H9 (cell line): Measurements from ENCODE around the gene MED13L. TPM values are rescaled to one million over a fixed set of nuclear protein-coding genes. Genes with fewer than 3 reads are reported as not detected.

Experiments used
- DNase-seq: peaks from one replicate; pipeline ENCODE4 v3.0.0-alpha.2; 2017
- H2AFZ ChIP-seq: one replicate; pipeline ENCODE4 v1.6.1; 2013; ENCODE audit warnings: mild to moderate bottlenecking, low read length, control low read depth, moderate library complexity
- H2AK5ac ChIP-seq: 2 replicates; pipeline ENCODE4 v1.6.1; 2013; ENCODE audit warnings: low read length, control low read depth, mixed read lengths; ENCODE audit not compliant: insufficient read length
- H2BK120ac ChIP-seq: one replicate; pipeline ENCODE4 v1.6.1; 2013; ENCODE audit warnings: low read depth, mild to moderate bottlenecking, low read length, control low read depth, inconsistent platforms; ENCODE audit not compliant: poor library complexity, severe bottlenecking
- H2BK12ac ChIP-seq: 2 replicates; pipeline ENCODE4 v1.6.1; 2013; ENCODE audit warnings: low read length, control low read depth, mixed read lengths, low read depth; ENCODE audit not compliant: insufficient read length
- H2BK15ac ChIP-seq: 2 replicates; pipeline ENCODE4 v1.6.1; 2013; ENCODE audit warnings: low read depth, low read length, control low read depth
- H2BK20ac ChIP-seq: one replicate; pipeline ENCODE4 v1.6.1; 2013; ENCODE audit warnings: low read depth, mild to moderate bottlenecking, low read length, control low read depth, inconsistent platforms; ENCODE audit not compliant: poor library complexity, severe bottlenecking
- H2BK5ac ChIP-seq: 2 replicates; pipeline ENCODE4 v1.6.1; 2013; ENCODE audit warnings: low read length, control low read depth, mixed read lengths; ENCODE audit not compliant: insufficient read length
- H3K14ac ChIP-seq: 2 replicates; pipeline ENCODE4 v1.6.1; 2013; ENCODE audit warnings: low read length, control low read depth; ENCODE audit not compliant: insufficient read depth
- H3K18ac ChIP-seq: 2 replicates; pipeline ENCODE4 v1.6.1; 2013; ENCODE audit warnings: low read depth, mild to moderate bottlenecking, mixed read lengths, low read length, control low read depth; ENCODE audit not compliant: insufficient read length
- H3K23ac ChIP-seq: 2 replicates; pipeline ENCODE4 v1.6.1; 2013; ENCODE audit warnings: low read length, control low read depth, mixed read lengths, low read depth; ENCODE audit not compliant: insufficient read length
- H3K23me2 ChIP-seq: 2 replicates; pipeline ENCODE4 v1.6.1; 2013; ENCODE audit warnings: low read depth, mild to moderate bottlenecking, mixed read lengths, low read length, control low read depth; ENCODE audit not compliant: insufficient read length, poor library complexity, severe bottlenecking
- H3K27ac ChIP-seq: 2 replicates; pipeline ENCODE4 v1.5.1; 2013; ENCODE audit warnings: low read length, control low read depth, mixed read lengths, low read depth; ENCODE audit not compliant: insufficient read length
- H3K27me3 ChIP-seq: 2 replicates; pipeline ENCODE4 v1.6.1; 2013; ENCODE audit warnings: low read length, control low read depth, inconsistent platforms; ENCODE audit not compliant: insufficient read depth
- H3K4ac ChIP-seq: 2 replicates; pipeline ENCODE4 v1.6.1; 2013; ENCODE audit warnings: low read depth, mild to moderate bottlenecking, control low read depth, inconsistent platforms, low read length, moderate library complexity
- H3K4me1 ChIP-seq: 2 replicates; pipeline ENCODE4 v1.6.1; 2013; ENCODE audit warnings: low read length, control low read depth, inconsistent platforms; ENCODE audit not compliant: insufficient read depth
- H3K4me2 ChIP-seq: 2 replicates; pipeline ENCODE4 v1.6.1; 2013; ENCODE audit warnings: low read length, control low read depth, mixed read lengths; ENCODE audit not compliant: insufficient read length, insufficient read depth
- H3K56ac ChIP-seq: 2 replicates; pipeline ENCODE4 v1.6.1; 2013; ENCODE audit warnings: low read depth, mild to moderate bottlenecking, mixed read lengths, low read length, control low read depth; ENCODE audit not compliant: insufficient read length
- H3K79me1 ChIP-seq: 2 replicates; pipeline ENCODE4 v1.6.1; 2013; ENCODE audit warnings: low read depth, mild to moderate bottlenecking, moderate library complexity, low read length, control low read depth, inconsistent platforms; ENCODE audit not compliant: insufficient read depth, poor library complexity, severe bottlenecking
- H3K79me2 ChIP-seq: 2 replicates; pipeline ENCODE4 v1.6.1; 2013; ENCODE audit warnings: low read length, control low read depth, inconsistent platforms; ENCODE audit not compliant: insufficient read depth
- H3K9ac ChIP-seq: 2 replicates; pipeline ENCODE4 v1.6.1; 2013; ENCODE audit warnings: low read length, control low read depth, mixed read lengths; ENCODE audit not compliant: insufficient read length; ENCODE audit errors: extremely low read depth
- H3K9me3 ChIP-seq: one replicate; pipeline ENCODE4 v1.6.1; 2013; ENCODE audit warnings: low read depth, low read length, inconsistent platforms; ENCODE audit not compliant: control insufficient read depth
- H3T11ph ChIP-seq: one replicate; pipeline ENCODE4 v1.6.1; 2013; ENCODE audit warnings: mild to moderate bottlenecking, low read length, control low read depth, inconsistent platforms
- H4K20me1 ChIP-seq: one replicate; pipeline ENCODE4 v1.6.1; 2013; ENCODE audit not compliant: control insufficient read depth, insufficient read length, insufficient read depth
- H4K5ac ChIP-seq: 2 replicates; pipeline ENCODE4 v1.6.1; 2013; ENCODE audit warnings: low read depth, mild to moderate bottlenecking, mixed read lengths, low read length, control low read depth; ENCODE audit not compliant: insufficient read length
- H4K8ac ChIP-seq: replicated peaks from 2 replicates; pipeline ENCODE4 v1.6.1; 2013; ENCODE audit warnings: low read length, control low read depth, mixed read lengths, low read depth; ENCODE audit not compliant: insufficient read length
- H4K91ac ChIP-seq: 2 replicates; pipeline ENCODE4 v1.6.1; 2013; ENCODE audit warnings: low read depth, mild to moderate bottlenecking, moderate library complexity, mixed read lengths, low read length, control low read depth; ENCODE audit not compliant: insufficient read length
- H3K27ac Mint-ChIP-seq, 3 experiments: 2 replicates in 2 of 3; 3 replicates in 1 of 3; pipeline ENCODE4 v1.8.0; 2020 to 2021; ENCODE audit warnings: mixed read lengths in 3 of 3, mild to moderate bottlenecking in 1 of 3, moderate library complexity in 1 of 3
- H3K27me3 Mint-ChIP-seq: 2 replicates; pipeline ENCODE4 v1.8.0; 2021; ENCODE audit warnings: low read depth, mild to moderate bottlenecking, moderate library complexity, mixed read lengths
- H3K36me3 Mint-ChIP-seq, 3 experiments: 2 replicates in 2 of 3; 3 replicates in 1 of 3; pipeline ENCODE4 v1.8.0; 2020 to 2021; ENCODE audit warnings: low read depth in 3 of 3, mixed read lengths in 3 of 3; ENCODE audit not compliant: insufficient read depth in 1 of 3
- H3K4me1 Mint-ChIP-seq, 2 experiments: 2 replicates each; pipeline ENCODE4 v1.8.0; 2020; ENCODE audit warnings: mixed read lengths in 2 of 2
- H3K4me3 Mint-ChIP-seq, 2 experiments: 2 replicates in 1 of 2; 3 replicates in 1 of 2; pipeline ENCODE4 v1.8.0; 2020 to 2021; ENCODE audit warnings: mild to moderate bottlenecking in 2 of 2, mixed read lengths in 2 of 2, moderate library complexity in 1 of 2
- H3K9me3 Mint-ChIP-seq, 2 experiments: 2 replicates in 1 of 2; 3 replicates in 1 of 2; pipeline ENCODE4 v1.8.0; 2020; ENCODE audit warnings: mild to moderate bottlenecking in 2 of 2, mixed read lengths in 2 of 2, moderate library complexity in 1 of 2
- WGBS: extraction: QIAGEN DNeasy Blood & Tissue Kit; methylation state at CpG from one replicate; pipeline ENCODE4 v1.1.7; 2013; ENCODE audit warnings: missing lambda C conversion rate, low lambda C conversion rate, mixed read lengths; ENCODE audit not compliant: insufficient read length; ENCODE audit errors: extremely low coverage; 5-methylcytosine and 5-hydroxymethylcytosine counted together
- total RNA-seq: library from RNA; stranded (reverse); gene quantifications from 2 replicates; pipeline ENCODE4 v1.2.1, GENCODE V29; 2021
- TF ChIP-seq, protein P1 (sequence below): fragments of 200-600 bp; sonication (generic); conservative IDR thresholded peaks from 3 replicates; pipeline ENCODE4 v1.8.0; 2021; ENCODE audit warnings: antibody characterized with exemption, mild to moderate bottlenecking

Gene MED13L
- total RNA-seq, 1 experiment from 2014 or later = 52.4 TPM

DNA sequence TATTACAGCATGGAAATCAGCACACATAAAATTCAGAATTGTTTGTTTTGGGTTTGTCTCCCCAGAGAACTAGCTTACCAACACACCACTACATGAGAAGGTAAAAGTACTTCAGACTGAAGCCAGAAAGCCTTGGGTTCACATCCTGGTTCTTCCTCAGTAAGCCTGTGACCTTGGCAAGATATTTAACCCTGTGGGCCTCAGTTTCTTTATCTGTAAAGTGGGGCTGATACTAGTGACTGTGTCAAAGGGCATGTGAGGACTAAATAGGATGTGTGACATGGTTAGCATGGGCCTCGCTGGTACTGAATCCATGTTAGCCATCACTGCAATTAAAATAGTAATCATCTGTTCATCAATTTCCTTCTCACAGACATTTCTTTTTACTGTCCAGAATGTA lies 366.1 kb downstream of the MED13L start:
- WGBS = no CpG with 5 or more reads among the region's 1 CpG
- Histone ChIP-seq H4K91ac (no peak overlapping the region), H4K20me1 (no peaks in the 10 kb centered on the region), H3K27ac (no peak overlapping the region), H3K79me1 (no peaks in the 10 kb centered on the region), H2AFZ (no peak overlapping the region), H2BK12ac (no peak overlapping the region), H3K4me1 (no peaks in the 10 kb centered on the region), H3K79me2 (no peaks in the 10 kb centered on the region), H3K14ac (no peak overlapping the region), H3K9ac (no peak overlapping the region), H4K8ac (no peak overlapping the region), H3K9me3 (no peaks in the 10 kb centered on the region), H2BK20ac (no peak overlapping the region), H2BK5ac (no peak overlapping the region), H3K23me2 (no peaks in the 10 kb centered on the region), H3T11ph (no peak overlapping the region), H3K56ac (no peak overlapping the region), H3K27me3 (no peaks in the 10 kb centered on the region), H3K4ac (no peak overlapping the region), H2BK15ac (no peak overlapping the region), H2BK120ac (no peak overlapping the region), H2AK5ac (no peak overlapping the region), H3K4me2 (no peak overlapping the region), H4K5ac (no peak overlapping the region), H3K18ac (no peak overlapping the region), H3K23ac (no peak overlapping the region)
- H3K4me1 Mint-ChIP-seq = no peaks in the 10 kb centered on the region
- no peaks in the 10 kb centered on the region for H3K9me3 Mint-ChIP-seq
- no peak overlapping the region for H3K27ac Mint-ChIP-seq
- no peak for DNase-seq
- TF ChIP-seq, protein P1, sequence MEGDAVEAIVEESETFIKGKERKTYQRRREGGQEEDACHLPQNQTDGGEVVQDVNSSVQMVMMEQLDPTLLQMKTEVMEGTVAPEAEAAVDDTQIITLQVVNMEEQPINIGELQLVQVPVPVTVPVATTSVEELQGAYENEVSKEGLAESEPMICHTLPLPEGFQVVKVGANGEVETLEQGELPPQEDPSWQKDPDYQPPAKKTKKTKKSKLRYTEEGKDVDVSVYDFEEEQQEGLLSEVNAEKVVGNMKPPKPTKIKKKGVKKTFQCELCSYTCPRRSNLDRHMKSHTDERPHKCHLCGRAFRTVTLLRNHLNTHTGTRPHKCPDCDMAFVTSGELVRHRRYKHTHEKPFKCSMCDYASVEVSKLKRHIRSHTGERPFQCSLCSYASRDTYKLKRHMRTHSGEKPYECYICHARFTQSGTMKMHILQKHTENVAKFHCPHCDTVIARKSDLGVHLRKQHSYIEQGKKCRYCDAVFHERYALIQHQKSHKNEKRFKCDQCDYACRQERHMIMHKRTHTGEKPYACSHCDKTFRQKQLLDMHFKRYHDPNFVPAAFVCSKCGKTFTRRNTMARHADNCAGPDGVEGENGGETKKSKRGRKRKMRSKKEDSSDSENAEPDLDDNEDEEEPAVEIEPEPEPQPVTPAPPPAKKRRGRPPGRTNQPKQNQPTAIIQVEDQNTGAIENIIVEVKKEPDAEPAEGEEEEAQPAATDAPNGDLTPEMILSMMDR = no peak
- peaks cover 15% of the 10 kb centered on the region for H3K27me3 Mint-ChIP-seq
- no peak overlapping the region for H3K4me3 Mint-ChIP-seq
- H3K36me3 Mint-ChIP-seq = no peaks in the 10 kb centered on the region
